Measurements from ENCODE around the gene YDJC. TPM values are rescaled to one million over a fixed set of nuclear protein-coding genes. Genes with fewer than 3 reads are reported as not detected.

YDJC gene
- total and polyA plus RNA-seq, 2 of the 4 experiments (the other 2 are of a cell fraction): 8.1 to 23.6 TPM

- no peaks in the 10 kb centered on the region for H3K27me3 ChIP-seq (ENCODE audit: control insufficient read depth, insufficient read depth, low read length)
- no peak overlapping the region for H2BK120ac ChIP-seq (ENCODE audit: low read depth, low read length)
- no peak overlapping the region for H2BK20ac ChIP-seq (ENCODE audit: low read depth, low read length)
- no peak for ATAC-seq (ENCODE audit: low read depth)
- H3K4me3 ChIP-seq (ENCODE audit: insufficient read depth, low read depth, low read length): no peak overlapping the region
- TF ChIP-seq BHLHE40 (IDR thresholded peaks at IDR 0.05; ENCODE audit: low read depth, low read length) (no peak), CHD1 (IDR thresholded peaks at IDR 0.05; ENCODE audit: low read depth, low read length) (no peak), RAD21 (IDR thresholded peaks at IDR 0.05; ENCODE audit: low read length) (no peak), RCOR1 (IDR thresholded peaks at IDR 0.05; ENCODE audit: insufficient replicate concordance, low read length) (no peak), MAFK (IDR thresholded peaks at IDR 0.05; ENCODE audit: low read depth, low read length) (no peak), POLR2A (IDR thresholded peaks at IDR 0.05; ENCODE audit: low read depth, low read length) (no peak), RFX5 (IDR thresholded peaks at IDR 0.05; ENCODE audit: low read depth, low read length) (no peak), CEBPB (IDR thresholded peaks at IDR 0.05; ENCODE audit: low read depth, low read length) (no peak), FOS (IDR thresholded peaks at IDR 0.05; ENCODE audit: low read depth, low read length) (no peak), SMC3 (IDR thresholded peaks at IDR 0.05; ENCODE audit: low read depth, low read length) (no peak), MAZ (IDR thresholded peaks at IDR 0.05; ENCODE audit: borderline replicate concordance, low read depth, low read length) (no peak)
- TF ChIP-seq, protein P1, sequence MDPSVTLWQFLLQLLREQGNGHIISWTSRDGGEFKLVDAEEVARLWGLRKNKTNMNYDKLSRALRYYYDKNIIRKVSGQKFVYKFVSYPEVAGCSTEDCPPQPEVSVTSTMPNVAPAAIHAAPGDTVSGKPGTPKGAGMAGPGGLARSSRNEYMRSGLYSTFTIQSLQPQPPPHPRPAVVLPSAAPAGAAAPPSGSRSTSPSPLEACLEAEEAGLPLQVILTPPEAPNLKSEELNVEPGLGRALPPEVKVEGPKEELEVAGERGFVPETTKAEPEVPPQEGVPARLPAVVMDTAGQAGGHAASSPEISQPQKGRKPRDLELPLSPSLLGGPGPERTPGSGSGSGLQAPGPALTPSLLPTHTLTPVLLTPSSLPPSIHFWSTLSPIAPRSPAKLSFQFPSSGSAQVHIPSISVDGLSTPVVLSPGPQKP (IDR thresholded peaks at IDR 0.05; ENCODE audit: borderline replicate concordance, low read depth, low read length): no peak
- H4K5ac ChIP-seq (ENCODE audit: low read depth, low read length): no peak overlapping the region
- no peak overlapping the region for H3K23ac ChIP-seq (ENCODE audit: low read depth, low read length)
- H3K9me3 ChIP-seq (ENCODE audit: control insufficient read depth, insufficient read depth, low read length): no peaks in the 10 kb centered on the region
- H3K56ac ChIP-seq (ENCODE audit: extremely low read depth, insufficient read depth, low read length): no peak overlapping the region
- H2BK5ac ChIP-seq (ENCODE audit: low read depth, low read length, poor library complexity, severe bottlenecking): no peak overlapping the region
- H3K9ac ChIP-seq (ENCODE audit: low read depth, low read length): no peak overlapping the region
- H4K20me1 ChIP-seq (ENCODE audit: insufficient read depth, low read length): peaks cover 98% of the 10 kb centered on the region
- peaks cover 6% of the 10 kb centered on the region for H3K36me3 ChIP-seq (ENCODE audit: control insufficient read depth, insufficient read depth, low read length)
- peaks cover 0 to 37% of the 10 kb centered on the region in 2 experiments; a peak in 2 of 4 replicates for H3K79me1 ChIP-seq (ENCODE audit: low read depth in 1 of 2, low read length in 2 of 2)
- no peak overlapping the region for H3K4me2 ChIP-seq (ENCODE audit: low read depth, low read length)
- ChIA-PET CTCF (interaction anchor here (0.6 kb wide), 1 partner anchor 29 kb away, joined by 3 read pairs; no protein-coding TSS in a partner anchor), POLR2A (ENCODE audit: unreplicated experiment) (no interaction called here)
- no peak for DNase-seq
- no peak overlapping the region for H3K18ac ChIP-seq (ENCODE audit: low read depth, low read length)
- no peak overlapping the region; the same call in 1 of the 2 replicates for H3K27ac ChIP-seq (ENCODE audit: insufficient read depth, low read length)
- no peak overlapping the region for H4K8ac ChIP-seq (ENCODE audit: low read depth in 2 of 2, low read length in 2 of 2)
- intact Hi-C loops (cut with micrococcal nuclease): no loop called here
- dilution Hi-C loops (cut with HindIII; ENCODE audit: low sequenced_read_pairs, unreplicated experiment): no loop called here
- H2AFZ ChIP-seq (replicated peaks; ENCODE audit: low read length, poor library complexity): no peak overlapping the region
- no peak overlapping the region for H3K4ac ChIP-seq (ENCODE audit: low read depth, low read length)
- no peak overlapping the region for H3K14ac ChIP-seq (replicated peaks; ENCODE audit: low read depth, low read length)
- H3K9me1 ChIP-seq (ENCODE audit: insufficient read depth, low read length): peaks cover 21% of the 10 kb centered on the region
- 96% methylated on average over 3 of the region's 6 CpGs; no CpG with 5 or more reads in 1 of the 2 experiments for WGBS, 2 experiments (ENCODE audit: extremely low coverage in 2 of 2, insufficient read length in 1 of 2)
- peaks cover 32% of the 10 kb centered on the region for H3K4me1 ChIP-seq (ENCODE audit: control insufficient read depth, insufficient read depth, low read length)
- H2AK9ac ChIP-seq (replicated peaks; ENCODE audit: low read depth, low read length, poor library complexity): no peak overlapping the region
- H4K91ac ChIP-seq (ENCODE audit: insufficient read depth, low read depth, low read length): no peak overlapping the region
- BruUV-seq (replicated peaks): no TSS peak
- in situ Hi-C loops (cut with MboI; ENCODE audit: low sequenced_read_pairs): no loop called here
- H2BK15ac ChIP-seq (ENCODE audit: low read depth, low read length): no peak overlapping the region
- H2AK5ac ChIP-seq (ENCODE audit: low read depth, low read length): no peak overlapping the region
Measured at GRCh38 chr22:21579474-21579851, 50.4 kb downstream of the YDJC start.

Data from IMR-90 (cell line).